Measurements from ENCODE around the gene FAM120AOS. TPM values are rescaled to one million over a fixed set of nuclear protein-coding genes. Genes with fewer than 3 reads are reported as not detected.

FAM120AOS gene
- total and polyA plus RNA-seq, 2 of the 8 experiments (the other 6 are each of a cell fraction or from before 2014, with no cell fraction given) = 29.6 to 37.6 TPM

GRCh38 chr9:93470391-93470790 lies 17.0 kb upstream of the FAM120AOS start:
- WGBS, 2 experiments (ENCODE audit: extremely low coverage in 1 of 2, insufficient coverage in 1 of 2, insufficient read length in 1 of 2, insufficient replicate concordance in 2 of 2, low coverage in 1 of 2, low lambda C conversion rate in 2 of 2, missing lambda C conversion rate in 1 of 2) = 85% methylated on average over 5 of the region's 5 CpGs; no CpG with 5 or more reads in 1 of the 2 experiments
- H3K4me2 ChIP-seq (ENCODE audit: insufficient read depth in 1 of 2, low read depth in 2 of 2, low read length in 2 of 2) = no peak overlapping the region
- H2BK20ac ChIP-seq (ENCODE audit: low read length) = no peak overlapping the region
- H3K79me1 ChIP-seq (ENCODE audit: low read depth, low read length) = peaks cover 14% of the 10 kb centered on the region
- H3K4me1 ChIP-seq (replicated peaks in 1 of 4; ENCODE audit: control insufficient read depth in 3 of 4, insufficient read depth in 4 of 4, low read length in 3 of 4) = peaks cover 6 to 20% (median 15%) of the 10 kb centered on the region in 4 experiments
- POLR2A ChIA-PET (ENCODE audit: partially characterized antibody) = no interaction called here
- no peak overlapping the region for H2BK12ac ChIP-seq (ENCODE audit: low read depth, low read length)
- H2BK120ac ChIP-seq (replicated peaks; ENCODE audit: low read depth, low read length) = no peak overlapping the region
- no peak overlapping the region for H3K4me3 ChIP-seq (ENCODE audit: extremely low read depth in 1 of 4, insufficient read depth in 2 of 4, low read depth in 3 of 4, low read length in 4 of 4)
- H3K79me2 ChIP-seq (ENCODE audit: control insufficient read depth in 1 of 2, insufficient read depth in 2 of 2, low read length in 2 of 2) = peaks cover 14 to 76% of the 10 kb centered on the region in 2 experiments
- H3K9ac ChIP-seq (replicated peaks in 1 of 4; ENCODE audit: extremely low read depth in 1 of 4, low read depth in 3 of 4, low read length in 3 of 4) = no peak overlapping the region
- H3K9me3 ChIP-seq (ENCODE audit: insufficient read depth in 2 of 2, low read depth in 1 of 2, low read length in 1 of 2) = no peaks in the 10 kb centered on the region
- no peak overlapping the region for H3K56ac ChIP-seq (replicated peaks; ENCODE audit: insufficient read length, low read depth, low read length)
- H3K27me3 ChIP-seq (replicated peaks in 1 of 4; ENCODE audit: control insufficient read depth in 3 of 4, extremely low read depth in 1 of 4, insufficient read depth in 3 of 4, low read length in 3 of 4) = no peaks in the 10 kb centered on the region
- no peak for DNase-seq (ENCODE audit: low read depth in 1 of 2, low spot score in 2 of 2)
- H3K23me2 ChIP-seq (ENCODE audit: low read depth, low read length) = no peaks in the 10 kb centered on the region
- H4K20me1 ChIP-seq (replicated peaks in 1 of 2; ENCODE audit: control insufficient read depth in 1 of 2, insufficient read depth in 2 of 2, low read length in 2 of 2) = peaks cover 8 to 14% of the 10 kb centered on the region in 2 experiments
- H2AK5ac ChIP-seq (ENCODE audit: low read depth, low read length) = no peak overlapping the region
- no peak overlapping the region for H2BK5ac ChIP-seq (ENCODE audit: low read depth, low read length)
- H3K4ac ChIP-seq (replicated peaks; ENCODE audit: insufficient read length, low read depth, low read length) = no peak overlapping the region
- no peak overlapping the region for H4K91ac ChIP-seq (replicated peaks; ENCODE audit: insufficient read length, low read length)
- no peak overlapping the region for H3K18ac ChIP-seq (ENCODE audit: extremely low read depth, low read length)
- H3K27ac ChIP-seq (ENCODE audit: low read depth, low read length) = no peak overlapping the region
- FAIRE-seq = no peak
- peaks cover 0 to 3% (median 2%) of the 10 kb centered on the region in 4 experiments; a peak in 2 of 8 replicates for H3K36me3 ChIP-seq (ENCODE audit: control insufficient read depth in 2 of 4, insufficient read depth in 4 of 4, low read length in 3 of 4)
- H3K23ac ChIP-seq (ENCODE audit: insufficient read length) = no peak overlapping the region
- no peak overlapping the region for H2BK15ac ChIP-seq (ENCODE audit: low read length)
- no peak overlapping the region for H4K5ac ChIP-seq (ENCODE audit: insufficient read length, low read depth, low read length)
- CTCF ChIA-PET (ENCODE audit: partially characterized antibody) = no interaction called here
- no peak overlapping the region for H3K14ac ChIP-seq (ENCODE audit: insufficient read length)
- H4K8ac ChIP-seq (ENCODE audit: extremely low read depth, insufficient read depth, low read length) = no peak overlapping the region
- H2AFZ ChIP-seq (ENCODE audit: low read length) = no peak overlapping the region
- TF ChIP-seq HDAC6 (IDR thresholded peaks at IDR 0.05; ENCODE audit: low read depth, low read length) = no peak
- no peak for TF ChIP-seq MAX (IDR thresholded peaks at IDR 0.05)
- TF ChIP-seq KDM1A (IDR thresholded peaks at IDR 0.05; ENCODE audit: borderline replicate concordance, low read length) = no peak
- no peak for TF ChIP-seq KDM4A (IDR thresholded peaks at IDR 0.05; ENCODE audit: low read depth, low read length, severe bottlenecking)
- TF ChIP-seq CBX5 (IDR thresholded peaks at IDR 0.05; ENCODE audit: low read depth, low read length) = no peak
- TF ChIP-seq, protein P1, sequence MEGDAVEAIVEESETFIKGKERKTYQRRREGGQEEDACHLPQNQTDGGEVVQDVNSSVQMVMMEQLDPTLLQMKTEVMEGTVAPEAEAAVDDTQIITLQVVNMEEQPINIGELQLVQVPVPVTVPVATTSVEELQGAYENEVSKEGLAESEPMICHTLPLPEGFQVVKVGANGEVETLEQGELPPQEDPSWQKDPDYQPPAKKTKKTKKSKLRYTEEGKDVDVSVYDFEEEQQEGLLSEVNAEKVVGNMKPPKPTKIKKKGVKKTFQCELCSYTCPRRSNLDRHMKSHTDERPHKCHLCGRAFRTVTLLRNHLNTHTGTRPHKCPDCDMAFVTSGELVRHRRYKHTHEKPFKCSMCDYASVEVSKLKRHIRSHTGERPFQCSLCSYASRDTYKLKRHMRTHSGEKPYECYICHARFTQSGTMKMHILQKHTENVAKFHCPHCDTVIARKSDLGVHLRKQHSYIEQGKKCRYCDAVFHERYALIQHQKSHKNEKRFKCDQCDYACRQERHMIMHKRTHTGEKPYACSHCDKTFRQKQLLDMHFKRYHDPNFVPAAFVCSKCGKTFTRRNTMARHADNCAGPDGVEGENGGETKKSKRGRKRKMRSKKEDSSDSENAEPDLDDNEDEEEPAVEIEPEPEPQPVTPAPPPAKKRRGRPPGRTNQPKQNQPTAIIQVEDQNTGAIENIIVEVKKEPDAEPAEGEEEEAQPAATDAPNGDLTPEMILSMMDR (IDR thresholded peaks at IDR 0.05; ENCODE audit: control extremely low read depth in 1 of 3, insufficient read depth in 1 of 3, low read depth in 1 of 3, low read length in 3 of 3) = no peak
- no peak for TF ChIP-seq SIX5 (IDR thresholded peaks at IDR 0.05; ENCODE audit: low read depth, low read length)
- no peak for TF ChIP-seq GABPA (IDR thresholded peaks at IDR 0.05; ENCODE audit: borderline replicate concordance, insufficient read depth, low read length)
- TF ChIP-seq E2F6 (IDR thresholded peaks at IDR 0.05) = no peak
- no peak for TF ChIP-seq TAF1 (IDR thresholded peaks at IDR 0.05; ENCODE audit: low read depth, low read length)
- no peak for TF ChIP-seq EZH2 (IDR thresholded peaks at IDR 0.05; ENCODE audit: low read depth, low read length, severe bottlenecking)
